IMR-90 (cell line): ENCODE results near the gene PPP1R13B. TPM values are rescaled to one million over a fixed set of nuclear protein-coding genes. Genes with fewer than 3 reads are reported as not detected.

Experiments used
- ATAC-seq: fragments of 200-7000 bp; cut with Tn5 transposase; 2 replicates; pipeline ENCODE4 v1.9.1; 2020; ENCODE audit warnings: low read depth, mild to moderate bottlenecking, moderate library complexity
- BruUV-seq: library from RNA; stranded (reverse); fragments of 400-500 nt; replicated peaks from 2 replicates; lab custom pipeline; 2021; lab: Mats Ljungman, UMichigan
- CTCF ChIA-PET: fragments of 300-600 bp; formaldehyde crosslinking; extraction: SDS; loops from one replicate; lab custom pipeline; 2021; ENCODE audit warnings: antibody characterized with exemption; lab: Yijun Ruan, JAX
- POLR2A ChIA-PET: fragments of 300-600 bp; sonication (Branson Sonifier 250); formaldehyde crosslinking; loops from one replicate; lab custom pipeline; 2022; ENCODE audit warnings: antibody characterized with exemption; ENCODE audit not compliant: unreplicated experiment; lab: Charles Lee
- DNase-seq: peaks from one replicate; pipeline ENCODE4 v3.0.0; 2013
- H2AFZ ChIP-seq: replicated peaks from 2 replicates; pipeline ENCODE3; 2013; ENCODE audit warnings: low read length, mild to moderate bottlenecking; ENCODE audit not compliant: poor library complexity
- H2AK5ac ChIP-seq: 2 replicates; pipeline ENCODE4 v1.6.1; 2013; ENCODE audit warnings: low read depth, low read length, inconsistent platforms
- H2AK9ac ChIP-seq: replicated peaks from 2 replicates; pipeline ENCODE3; 2013; ENCODE audit warnings: mild to moderate bottlenecking, low read depth, low read length, moderate library complexity; ENCODE audit not compliant: poor library complexity
- H2BK120ac ChIP-seq: 2 replicates; pipeline ENCODE4 v1.6.1; 2013; ENCODE audit warnings: low read depth, low read length, inconsistent platforms
- H2BK15ac ChIP-seq: 3 replicates; pipeline ENCODE4 v1.6.1; 2013; ENCODE audit warnings: low read depth, low read length, inconsistent platforms
- H2BK20ac ChIP-seq: 2 replicates; pipeline ENCODE4 v1.6.1; 2013; ENCODE audit warnings: low read depth, mild to moderate bottlenecking, inconsistent platforms, low read length, moderate library complexity
- H2BK5ac ChIP-seq: 2 replicates; pipeline ENCODE4 v1.6.1; 2013; ENCODE audit warnings: mild to moderate bottlenecking, low read depth, low read length, inconsistent platforms; ENCODE audit not compliant: poor library complexity, severe bottlenecking
- H3K14ac ChIP-seq: replicated peaks from 2 replicates; pipeline ENCODE4 v1.6.1; 2013; ENCODE audit warnings: low read depth, low read length, inconsistent platforms
- H3K18ac ChIP-seq: 2 replicates; pipeline ENCODE4 v1.6.1; 2013; ENCODE audit warnings: low read depth, low read length, control low read depth
- H3K23ac ChIP-seq: 2 replicates; pipeline ENCODE4 v1.6.1; 2013; ENCODE audit warnings: low read depth, low read length, inconsistent platforms
- H3K27ac ChIP-seq: 2 replicates; pipeline ENCODE4 v1.5.1; 2013; ENCODE audit warnings: mild to moderate bottlenecking, control low read depth, low read length; ENCODE audit not compliant: insufficient read depth
- H3K27me3 ChIP-seq: 2 replicates; pipeline ENCODE4 v1.6.1; 2013; ENCODE audit warnings: low read length; ENCODE audit not compliant: control insufficient read depth, insufficient read depth
- H3K36me3 ChIP-seq: 2 replicates; pipeline ENCODE4 v1.6.1; 2013; ENCODE audit warnings: low read length, mixed read lengths; ENCODE audit not compliant: control insufficient read depth, insufficient read depth
- H3K4ac ChIP-seq: 2 replicates; pipeline ENCODE4 v1.6.1; 2013; ENCODE audit warnings: low read depth, low read length, inconsistent platforms
- H3K4me1 ChIP-seq: 2 replicates; pipeline ENCODE4 v1.6.1; 2013; ENCODE audit warnings: low read length, mixed read lengths; ENCODE audit not compliant: control insufficient read depth, insufficient read depth
- H3K4me2 ChIP-seq: 2 replicates; pipeline ENCODE4 v1.6.1; 2013; ENCODE audit warnings: low read depth, mild to moderate bottlenecking, control low read depth, low read length, moderate library complexity
- H3K4me3 ChIP-seq: 2 replicates; pipeline ENCODE4 v1.5.1; 2013; ENCODE audit warnings: low read depth, mild to moderate bottlenecking, control low read depth, low read length, moderate library complexity; ENCODE audit not compliant: insufficient read depth
- H3K56ac ChIP-seq: 2 replicates; pipeline ENCODE4 v1.6.1; 2013; ENCODE audit warnings: low read length, inconsistent platforms; ENCODE audit not compliant: insufficient read depth; ENCODE audit errors: extremely low read depth
- H3K79me1 ChIP-seq, 2 experiments: 2 replicates each; pipeline ENCODE4 v1.6.1; 2013; ENCODE audit warnings: low read length in 2 of 2, inconsistent platforms in 1 of 2, low read depth in 1 of 2
- H3K9ac ChIP-seq: 2 replicates; pipeline ENCODE4 v1.6.1; 2013; ENCODE audit warnings: low read depth, low read length, control low read depth
- H3K9me1 ChIP-seq: 2 replicates; pipeline ENCODE4 v1.6.1; 2013; ENCODE audit warnings: low read length, inconsistent platforms; ENCODE audit not compliant: insufficient read depth
- H3K9me3 ChIP-seq: 2 replicates; pipeline ENCODE4 v1.6.1; 2013; ENCODE audit warnings: low read length; ENCODE audit not compliant: control insufficient read depth, insufficient read depth
- H4K20me1 ChIP-seq: 2 replicates; pipeline ENCODE4 v1.6.1; 2013; ENCODE audit warnings: low read length, inconsistent platforms; ENCODE audit not compliant: insufficient read depth
- H4K5ac ChIP-seq: 2 replicates; pipeline ENCODE4 v1.6.1; 2013; ENCODE audit warnings: mild to moderate bottlenecking, low read depth, low read length, control low read depth
- H4K8ac ChIP-seq, 2 experiments: 2 replicates each; pipeline ENCODE4 v1.6.1; 2013; ENCODE audit warnings: low read depth in 2 of 2, low read length in 2 of 2, control low read depth in 1 of 2, inconsistent platforms in 1 of 2
- H4K91ac ChIP-seq: 2 replicates; pipeline ENCODE4 v1.6.1; 2013; ENCODE audit warnings: low read depth, low read length, inconsistent platforms; ENCODE audit not compliant: insufficient read depth
- BHLHE40 ChIP-seq: fragments of 150-350 bp; IDR thresholded peaks from 2 replicates; pipeline ENCODE4 v1.6.1; 2016; ENCODE audit warnings: mild to moderate bottlenecking, low read depth, low read length
- CEBPB ChIP-seq: IDR thresholded peaks from 2 replicates; pipeline ENCODE4 v1.6.1; 2012; ENCODE audit warnings: low read depth, low read length, improper control_type of control experiment
- CHD1 ChIP-seq: IDR thresholded peaks from 2 replicates; pipeline ENCODE4 v1.6.1; 2012; ENCODE audit warnings: low read depth, low read length, improper control_type of control experiment
- FOS ChIP-seq: fragments of 150-350 bp; IDR thresholded peaks from 2 replicates; pipeline ENCODE4 v1.6.1; 2016; ENCODE audit warnings: low read depth, low read length
- MAFK ChIP-seq: IDR thresholded peaks from 2 replicates; pipeline ENCODE4 v1.6.1; 2012; ENCODE audit warnings: low read depth, low read length, improper control_type of control experiment
- MAZ ChIP-seq: IDR thresholded peaks from 2 replicates; pipeline ENCODE4 v1.6.1; 2012; ENCODE audit warnings: low read depth, mild to moderate bottlenecking, low read length, improper control_type of control experiment, moderate library complexity, borderline replicate concordance
- MXI1 ChIP-seq: IDR thresholded peaks from 2 replicates; pipeline ENCODE4 v1.6.1; 2012; ENCODE audit warnings: low read depth, mild to moderate bottlenecking, low read length, moderate library complexity, borderline replicate concordance
- NFE2L2 ChIP-seq: fragments of 150-350 bp; IDR thresholded peaks from 2 replicates; pipeline ENCODE4 v1.6.1; 2016; ENCODE audit warnings: low read depth, mild to moderate bottlenecking, low read length
- POLR2A ChIP-seq: IDR thresholded peaks from 2 replicates; pipeline ENCODE4 v1.6.1; 2012; ENCODE audit warnings: mild to moderate bottlenecking, low read depth, low read length
- RAD21 ChIP-seq: IDR thresholded peaks from 2 replicates; pipeline ENCODE4 v1.6.1; 2012; ENCODE audit warnings: low read length, improper control_type of control experiment
- RCOR1 ChIP-seq: IDR thresholded peaks from 2 replicates; pipeline ENCODE4 v1.6.1; 2012; ENCODE audit warnings: mild to moderate bottlenecking, low read length, improper control_type of control experiment; ENCODE audit not compliant: insufficient replicate concordance
- RFX5 ChIP-seq: IDR thresholded peaks from 2 replicates; pipeline ENCODE4 v1.8.0; 2012; ENCODE audit warnings: low read depth, mild to moderate bottlenecking, low read length, moderate library complexity
- SMC3 ChIP-seq: fragments of 150-350 bp; IDR thresholded peaks from 2 replicates; pipeline ENCODE4 v1.6.1; 2016; ENCODE audit warnings: low read depth, mild to moderate bottlenecking, antibody characterized with exemption, low read length, moderate library complexity
- WGBS, 2 experiments: methylation state at CpG; one replicate each; pipeline versions ENCODE4 v1.1.5 to v1.1.7; 2013; ENCODE audit warnings: missing lambda C conversion rate in 2 of 2; ENCODE audit not compliant: insufficient read length in 1 of 2; ENCODE audit errors: extremely low coverage in 2 of 2; 5-methylcytosine and 5-hydroxymethylcytosine counted together
- dilution Hi-C: fragments of 300-500 bp; cut with HindIII; formaldehyde crosslinking; loops from one replicate; pipeline ENCODE4 v1.14.3; 2018; ENCODE audit warnings: low sequenced_read_pairs; ENCODE audit not compliant: unreplicated experiment
- in situ Hi-C: fragments of 300-500 bp; cut with MboI; formaldehyde crosslinking; loops from 3 replicates; pipeline ENCODE4 v1.14.3; 2019; ENCODE audit warnings: low sequenced_read_pairs, inconsistent platforms, mixed read lengths
- intact Hi-C: fragments of 100-400 bp; cut with micrococcal nuclease; formaldehyde crosslinking; loops from 2 replicates; pipeline ENCODE4 v1.10.0; 2022
- polyA plus RNA-seq, 3 experiments: library from polyadenylated mRNA; depleted of rRNA; stranded (reverse); fragments of >200 nt; gene quantifications; 2 replicates each; pipeline ENCODE4 v1.2.3, GENCODE V29; 2012; ENCODE audit warnings: low replicate concordance in 1 of 3
- total RNA-seq: library from RNA; depleted of rRNA; stranded (reverse); fragments of >200 nt; gene quantifications from 2 replicates; pipeline ENCODE4 v1.2.3, GENCODE V29; 2012
- TF ChIP-seq, protein P1 (sequence below): fragments of 150-350 bp; IDR thresholded peaks from 2 replicates; pipeline ENCODE4 v1.6.1; 2016; ENCODE audit warnings: low read depth, mild to moderate bottlenecking, low read length, moderate library complexity, borderline replicate concordance
- TF ChIP-seq, protein P2 (sequence below): conservative IDR thresholded peaks from 2 replicates; pipeline ENCODE4 v1.5.1; 2012; ENCODE audit warnings: mild to moderate bottlenecking, low read depth, low read length, improper control_type of control experiment

The PPP1R13B gene
- total and polyA plus RNA-seq, 2 of the 4 experiments (the other 2 are of a cell fraction) = 1.6 to 2.8 TPM

DNA sequence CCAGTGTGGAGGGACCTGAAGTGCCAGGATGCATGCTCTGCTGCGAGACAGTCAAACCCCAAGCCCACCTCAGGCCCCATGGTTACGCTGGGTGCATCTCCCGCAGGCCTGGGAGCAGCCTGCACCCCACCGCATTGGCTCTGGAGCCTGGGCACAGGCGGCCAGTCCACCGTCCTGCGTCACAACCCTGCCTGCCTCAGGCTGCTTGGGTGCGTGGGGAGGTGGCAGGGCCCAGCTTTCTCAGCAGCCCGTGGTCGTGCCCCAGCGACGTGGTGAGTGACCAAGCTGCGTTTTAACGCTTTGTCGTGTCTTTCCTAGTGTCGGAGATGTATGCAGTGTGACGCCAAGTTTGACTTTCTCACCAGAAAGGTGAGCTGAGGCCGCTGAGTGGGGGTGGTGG lies 120.9 kb downstream of the PPP1R13B start:
- no peaks in the 10 kb centered on the region for H3K27me3 ChIP-seq
- no peak overlapping the region for H3K4ac ChIP-seq
- intact Hi-C loops = no loop called here
- H3K9me1 ChIP-seq = peaks cover 5% of the 10 kb centered on the region
- H3K4me3 ChIP-seq = no peak overlapping the region
- H3K27ac ChIP-seq = no peak overlapping the region
- dilution Hi-C loops = no loop called here
- POLR2A ChIA-PET = no interaction called here
- H3K36me3 ChIP-seq = peaks cover 32% of the 10 kb centered on the region
- no peak overlapping the region for H4K8ac ChIP-seq
- in situ Hi-C loops = no loop called here
- no peak overlapping the region for H2AK5ac ChIP-seq
- no peak overlapping the region for H3K23ac ChIP-seq
- no peak overlapping the region for H3K14ac ChIP-seq
- CTCF ChIA-PET = no interaction called here
- no peak overlapping the region for H3K9ac ChIP-seq
- H2AFZ ChIP-seq = no peak overlapping the region
- H2BK20ac ChIP-seq = no peak overlapping the region
- H3K79me1 ChIP-seq = peaks cover 14 to 37% of the 10 kb centered on the region in 2 experiments
- H2BK120ac ChIP-seq = no peak overlapping the region
- no peak overlapping the region for H3K4me2 ChIP-seq
- ATAC-seq (no peak), DNase-seq (no peak)
- BruUV-seq = no TSS peak
- H3K4me1 ChIP-seq = no peaks in the 10 kb centered on the region
- H2BK5ac ChIP-seq = no peak overlapping the region
- no peak overlapping the region for H4K91ac ChIP-seq
- WGBS, 2 experiments = 99% methylated on average over 14 of the region's 18 CpGs; no CpG with 5 or more reads in 1 of the 2 experiments
- H2BK15ac ChIP-seq = no peak overlapping the region
- no peaks in the 10 kb centered on the region for H3K9me3 ChIP-seq
- H3K56ac ChIP-seq = no peak overlapping the region
- H2AK9ac ChIP-seq = no peak overlapping the region
- no peak overlapping the region for H3K18ac ChIP-seq
- peaks cover 49% of the 10 kb centered on the region for H4K20me1 ChIP-seq
- TF ChIP-seq CEBPB = no peak
- TF ChIP-seq, protein P1, sequence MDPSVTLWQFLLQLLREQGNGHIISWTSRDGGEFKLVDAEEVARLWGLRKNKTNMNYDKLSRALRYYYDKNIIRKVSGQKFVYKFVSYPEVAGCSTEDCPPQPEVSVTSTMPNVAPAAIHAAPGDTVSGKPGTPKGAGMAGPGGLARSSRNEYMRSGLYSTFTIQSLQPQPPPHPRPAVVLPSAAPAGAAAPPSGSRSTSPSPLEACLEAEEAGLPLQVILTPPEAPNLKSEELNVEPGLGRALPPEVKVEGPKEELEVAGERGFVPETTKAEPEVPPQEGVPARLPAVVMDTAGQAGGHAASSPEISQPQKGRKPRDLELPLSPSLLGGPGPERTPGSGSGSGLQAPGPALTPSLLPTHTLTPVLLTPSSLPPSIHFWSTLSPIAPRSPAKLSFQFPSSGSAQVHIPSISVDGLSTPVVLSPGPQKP = no peak
- TF ChIP-seq BHLHE40 = no peak
- TF ChIP-seq MAZ = no peak
- no peak for TF ChIP-seq SMC3
- no peak for TF ChIP-seq RAD21
- TF ChIP-seq MAFK = no peak
- no peak for TF ChIP-seq RCOR1
- TF ChIP-seq MXI1 = no peak
- TF ChIP-seq CHD1 = no peak
- TF ChIP-seq FOS = no peak
- no peak for TF ChIP-seq POLR2A
- no peak for TF ChIP-seq RFX5
- TF ChIP-seq NFE2L2 = no peak
- TF ChIP-seq, protein P2, sequence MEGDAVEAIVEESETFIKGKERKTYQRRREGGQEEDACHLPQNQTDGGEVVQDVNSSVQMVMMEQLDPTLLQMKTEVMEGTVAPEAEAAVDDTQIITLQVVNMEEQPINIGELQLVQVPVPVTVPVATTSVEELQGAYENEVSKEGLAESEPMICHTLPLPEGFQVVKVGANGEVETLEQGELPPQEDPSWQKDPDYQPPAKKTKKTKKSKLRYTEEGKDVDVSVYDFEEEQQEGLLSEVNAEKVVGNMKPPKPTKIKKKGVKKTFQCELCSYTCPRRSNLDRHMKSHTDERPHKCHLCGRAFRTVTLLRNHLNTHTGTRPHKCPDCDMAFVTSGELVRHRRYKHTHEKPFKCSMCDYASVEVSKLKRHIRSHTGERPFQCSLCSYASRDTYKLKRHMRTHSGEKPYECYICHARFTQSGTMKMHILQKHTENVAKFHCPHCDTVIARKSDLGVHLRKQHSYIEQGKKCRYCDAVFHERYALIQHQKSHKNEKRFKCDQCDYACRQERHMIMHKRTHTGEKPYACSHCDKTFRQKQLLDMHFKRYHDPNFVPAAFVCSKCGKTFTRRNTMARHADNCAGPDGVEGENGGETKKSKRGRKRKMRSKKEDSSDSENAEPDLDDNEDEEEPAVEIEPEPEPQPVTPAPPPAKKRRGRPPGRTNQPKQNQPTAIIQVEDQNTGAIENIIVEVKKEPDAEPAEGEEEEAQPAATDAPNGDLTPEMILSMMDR = no peak
- H4K5ac ChIP-seq = no peak overlapping the region
